Peyer's patch (tissue), 4 donors: ENCODE results near the gene PLG.

Experiments
- CTCF ChIP-seq, 6 experiments: fragments of 450-650 bp in 4 of 6; fragments of 200-600 bp in 2 of 6; sonication (generic) in 1 of 6; IDR thresholded peaks; one replicate each; pipeline ENCODE4 v1.5.1; 2017 to 2019; ENCODE audit warnings: antibody characterized with exemption in 6 of 6, mild to moderate bottlenecking in 3 of 6, moderate library complexity in 1 of 6
- POLR2A ChIP-seq, 2 donors: fragments of 450-650 bp; IDR thresholded peaks; one replicate each; pipeline ENCODE4 v1.5.1; 2017; ENCODE audit warnings: antibody characterized with exemption in 2 of 2, mild to moderate bottlenecking in 2 of 2, moderate library complexity in 2 of 2

DNA sequence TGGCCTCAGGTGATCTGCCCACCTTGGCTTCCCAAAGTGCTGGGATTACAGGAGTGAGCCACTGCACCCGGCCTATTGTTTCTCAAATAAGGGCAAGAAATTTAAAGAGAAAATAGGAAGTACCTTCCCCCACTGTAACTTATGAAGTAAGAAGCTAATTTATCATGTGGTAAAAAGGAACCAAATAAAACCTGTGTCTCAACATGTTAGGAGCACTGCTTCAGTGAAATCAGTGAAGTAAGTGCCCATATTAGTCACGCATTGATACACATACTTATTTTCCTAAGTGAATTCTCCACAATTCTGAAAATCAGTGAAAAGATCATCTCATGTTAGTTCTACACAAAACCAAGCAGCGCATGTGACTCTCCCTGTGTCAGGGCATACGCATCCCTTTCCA is 23.8 kb upstream of the PLG start:
- TF ChIP-seq CTCF (IDR thresholded peaks at IDR 0.05) (no peak), POLR2A (IDR thresholded peaks at IDR 0.05) (no peak)
